Measurements from ENCODE around the gene AP5Z1. TPM values are rescaled to one million over a fixed set of nuclear protein-coding genes. Genes with fewer than 3 reads are reported as not detected.

AP5Z1 gene
- total RNA-seq (2014; rRNA removed; shearing (Covaris generic)) = 21.0 and 28.4 TPM in 2 replicates
- polyA plus RNA-seq (2015; cell fraction: cytosol; rRNA removed) = 9.3 and 9.5 TPM in 2 replicates
- polyA plus RNA-seq (2015; cell fraction: nucleus; rRNA removed) = 57.7 and 63.0 TPM in 2 replicates

GRCh38 chr7:4775250-4775847 is at the start of gene AP5Z1:
Gene AP5Z1, plus strand, starts transcription at chr7:4775623. Its CDS starts 93 bp downstream, at chr7:4775716.
- peak; percentile 92 for DNase-seq (ENCODE audit: low read depth)

DNA sequence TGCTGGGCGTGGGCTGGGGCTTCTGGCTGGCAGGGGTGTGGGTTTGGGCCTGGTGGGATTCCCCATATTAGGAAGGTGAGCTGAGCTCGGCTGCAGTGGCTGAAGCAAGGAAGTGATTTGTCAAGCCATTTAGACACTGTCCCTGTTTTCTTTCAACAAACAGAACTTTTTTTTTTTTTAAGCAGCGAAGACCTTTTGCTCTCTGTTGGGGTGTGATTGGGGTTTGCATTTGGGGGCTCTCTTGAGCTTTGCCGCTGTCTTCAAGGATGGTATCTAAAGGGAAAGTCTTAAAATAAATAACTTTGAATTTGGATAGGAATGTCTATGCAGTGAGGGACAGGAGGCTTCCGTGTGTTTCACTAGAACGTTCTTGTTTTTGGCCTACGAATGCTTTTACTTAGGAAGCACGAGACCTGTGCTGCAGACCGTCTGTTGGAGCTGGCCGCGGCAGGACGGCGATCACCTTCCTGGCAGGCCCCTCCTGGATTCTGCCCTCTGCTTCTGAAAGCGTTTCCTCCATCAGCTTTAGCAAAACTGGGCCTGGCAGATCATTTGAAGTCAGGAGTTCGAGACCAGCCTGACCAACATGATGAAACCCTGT is 49.5 kb upstream of the AP5Z1 start:
- no peak for DNase-seq (ENCODE audit: low read depth)

- DNase-seq (ENCODE audit: low read depth) = no peak
Observed at GRCh38 chr7:4726566-4726965, 48.9 kb upstream of the AP5Z1 start.

GRCh38 chr7:4727914-4728705 is 47.3 kb upstream of the AP5Z1 start:
- DNase-seq (ENCODE audit: low read depth) = no peak

DNA sequence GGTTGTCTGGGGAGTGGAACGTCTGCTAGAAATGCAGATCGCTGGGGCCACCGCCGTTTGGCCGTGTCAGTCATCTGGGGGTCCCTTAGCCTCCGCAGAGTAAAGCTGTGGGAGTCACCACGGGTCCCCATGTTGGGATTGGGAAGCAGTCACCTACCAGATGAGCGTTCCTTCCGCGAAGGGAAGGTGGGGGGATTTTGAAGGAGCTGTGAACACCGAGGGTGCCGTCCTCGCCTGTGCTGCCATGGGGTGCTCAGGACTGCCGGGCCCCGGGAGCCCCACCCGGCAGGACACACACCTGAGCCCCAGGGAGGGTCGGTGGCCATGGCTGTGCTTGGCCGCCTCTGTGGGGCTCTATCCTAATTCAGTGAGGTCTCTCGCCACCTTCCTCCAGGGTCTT is 46.2 kb upstream of the AP5Z1 start:
- no peak for DNase-seq (ENCODE audit: low read depth)

- DNase-seq (ENCODE audit: low read depth) = no peak
Observed at GRCh38 chr7:4730276-4730675, 45.1 kb upstream of the AP5Z1 start.

DNA sequence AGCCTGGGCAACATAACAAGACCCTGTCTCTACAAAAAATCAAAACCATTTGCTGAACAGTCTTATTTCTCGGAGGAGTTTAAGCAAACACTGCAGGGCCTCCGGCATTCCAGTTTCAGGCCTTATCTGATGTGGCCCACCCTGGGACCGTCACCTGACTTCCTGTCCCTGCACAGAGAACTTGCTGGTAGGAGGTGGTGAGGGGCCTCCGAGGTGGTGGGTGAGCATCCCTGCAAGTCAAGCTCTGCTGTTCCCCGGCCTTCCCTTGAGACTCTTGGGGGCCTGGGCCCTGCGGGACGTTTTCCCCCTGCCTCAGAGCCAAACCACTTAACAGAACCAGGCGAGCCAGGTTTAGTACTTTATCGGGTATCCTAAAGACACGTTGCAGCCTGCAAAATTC is 44.5 kb upstream of the AP5Z1 start:
- no peak for DNase-seq (ENCODE audit: low read depth)

GRCh38 chr7:4731803-4732202 is 43.6 kb upstream of the AP5Z1 start:
- DNase-seq (ENCODE audit: low read depth) = no peak

DNA sequence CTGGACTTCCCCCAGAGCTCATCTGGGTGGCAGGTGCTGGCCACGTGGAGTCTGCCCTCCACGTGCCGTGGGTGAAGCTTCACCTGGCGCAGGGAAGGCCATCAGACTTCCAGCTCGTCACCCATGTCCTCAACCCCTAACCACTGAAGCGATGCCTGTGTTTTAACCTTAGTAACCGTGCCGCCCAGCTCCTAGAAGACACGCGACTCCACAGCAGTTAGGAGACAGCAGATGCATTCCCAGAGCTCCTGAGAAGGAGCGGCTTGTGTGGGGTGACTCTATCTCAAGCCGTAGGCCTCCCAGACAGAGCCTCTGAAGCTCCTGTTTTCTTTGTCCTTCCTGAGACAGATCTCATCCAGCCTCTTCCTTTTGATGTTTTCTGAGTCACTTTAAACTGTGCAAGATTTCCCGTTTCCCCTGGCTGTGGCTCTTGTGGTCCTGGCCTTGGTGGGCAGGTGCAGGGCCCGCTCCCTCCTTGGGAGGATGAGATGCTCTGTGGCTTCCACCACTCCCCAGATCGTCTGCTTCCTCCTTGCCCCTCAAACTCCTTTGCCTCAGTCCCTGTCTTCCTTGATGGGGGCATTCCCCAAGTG is 41.4 kb upstream of the AP5Z1 start:
- DNase-seq (ENCODE audit: low read depth) = no peak

DNA sequence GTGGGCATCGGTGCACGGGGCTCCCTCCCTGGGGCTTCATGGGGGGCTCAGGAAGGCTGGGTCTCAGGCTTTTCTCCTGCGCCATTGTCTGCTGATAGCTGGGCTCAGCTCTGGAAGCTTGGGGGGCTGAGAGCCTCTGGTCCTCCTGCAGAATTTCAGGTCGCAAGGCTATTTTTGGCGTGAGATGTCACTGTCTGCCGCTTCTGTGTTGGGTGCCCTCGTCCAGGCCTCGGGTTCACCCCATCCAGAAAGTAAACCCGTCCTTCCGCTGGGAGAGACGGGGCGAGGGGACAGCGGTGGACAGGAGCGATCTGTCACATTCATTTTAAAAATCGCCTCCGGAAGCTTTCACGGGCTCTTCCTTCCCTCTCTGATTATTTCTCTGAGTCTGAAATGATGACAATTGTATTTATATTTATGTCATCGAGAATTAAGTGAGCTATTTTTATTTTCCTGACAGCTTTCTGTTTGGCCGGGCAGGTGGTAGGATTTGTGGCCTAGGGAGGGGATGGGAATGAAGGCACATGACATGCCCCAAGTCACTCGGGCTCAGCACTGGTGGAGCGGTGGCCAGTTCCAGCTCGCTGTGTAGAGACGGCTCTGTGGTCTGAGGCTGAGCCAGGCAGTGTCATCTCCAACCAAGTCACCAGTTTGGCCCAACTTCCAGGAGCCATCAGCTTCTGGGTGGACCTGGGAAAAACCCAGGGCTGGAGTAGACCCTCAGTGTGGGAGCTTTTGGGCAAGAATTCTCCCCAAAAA is 40.7 kb upstream of the AP5Z1 start:
- DNase-seq (ENCODE audit: low read depth) = no peak

GRCh38 chr7:4737300-4737699 is 38.1 kb upstream of the AP5Z1 start:
- DNase-seq (ENCODE audit: low read depth) = no peak

- DNase-seq (ENCODE audit: low read depth) = peak; percentile 94
Observed at GRCh38 chr7:4738711-4739527, 36.5 kb upstream of the AP5Z1 start.

DNA sequence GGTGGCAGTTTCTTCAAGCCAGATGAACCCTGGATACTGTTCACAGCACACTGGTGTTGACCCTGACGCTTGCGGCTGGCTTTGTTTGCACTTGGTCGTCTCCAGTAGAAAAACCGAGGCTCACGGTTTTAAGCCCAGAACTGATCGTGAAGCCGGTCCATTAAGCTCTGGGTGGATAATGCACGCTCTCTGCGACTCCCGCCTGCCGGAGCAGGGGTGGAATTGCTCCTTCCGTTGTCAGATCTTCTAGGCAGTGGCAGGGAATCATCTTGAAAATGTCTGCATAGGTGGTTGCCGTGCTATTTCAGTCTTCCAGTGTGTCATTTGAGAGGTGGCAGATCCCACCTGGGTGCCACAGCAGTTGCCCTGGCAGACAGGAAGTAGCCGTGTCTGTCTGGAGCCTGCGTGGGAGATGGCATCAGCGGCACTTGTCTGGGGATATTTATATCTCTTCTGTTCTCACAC is 35.9 kb upstream of the AP5Z1 start:
- DNase-seq (ENCODE audit: low read depth) = no peak

GRCh38 chr7:4740796-4741195 is 34.6 kb upstream of the AP5Z1 start:
- DNase-seq (ENCODE audit: low read depth) = no peak

- no peak for DNase-seq (ENCODE audit: low read depth)
Observed at GRCh38 chr7:4742051-4742573, 33.3 kb upstream of the AP5Z1 start.

GRCh38 chr7:4742852-4743251 is 32.6 kb upstream of the AP5Z1 start:
- no peak for DNase-seq (ENCODE audit: low read depth)

DNA sequence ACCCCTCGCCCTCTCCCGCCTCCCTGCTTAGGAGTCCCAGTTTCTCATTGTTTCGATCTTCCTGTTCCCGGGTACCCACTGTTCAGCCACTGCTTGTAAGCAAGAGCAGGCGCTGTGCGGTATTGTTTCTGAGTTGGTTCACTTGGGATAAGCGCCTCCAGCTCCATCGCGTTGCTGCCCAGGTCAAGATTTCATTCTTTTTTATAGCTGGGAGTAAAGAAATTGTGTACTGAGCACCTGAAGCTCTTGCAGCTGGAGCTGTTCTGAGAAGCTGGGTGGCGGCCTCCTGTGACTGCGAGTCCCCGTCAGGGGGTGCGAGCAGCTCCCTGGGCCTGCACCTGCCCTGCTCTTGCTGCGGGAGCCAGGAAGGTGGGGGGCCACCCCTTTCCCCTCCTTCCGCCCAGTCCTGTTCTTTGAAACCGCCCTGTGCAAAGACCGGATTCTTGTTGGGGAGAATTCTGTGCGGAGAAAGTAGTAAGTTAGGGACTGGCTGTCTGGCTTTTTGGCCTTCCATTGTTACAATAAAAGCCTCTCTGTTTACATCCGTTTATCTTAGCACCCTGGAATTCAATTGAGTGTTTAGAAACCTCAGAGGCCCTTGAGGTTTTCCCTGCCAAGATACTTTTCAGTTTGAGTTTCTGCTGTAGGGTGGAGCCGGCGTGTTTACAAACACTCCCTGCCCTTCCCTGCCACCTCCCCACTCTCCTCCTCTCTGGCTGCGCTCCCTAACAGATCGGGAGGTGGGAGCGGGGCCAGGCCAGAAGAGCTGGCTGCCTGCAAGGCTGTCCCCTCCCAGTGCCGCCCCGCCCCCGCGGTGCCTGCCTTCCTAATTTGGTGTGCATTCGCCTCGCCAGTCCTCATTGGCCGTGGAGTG is 30.8 kb upstream of the AP5Z1 start:
- peak; percentile 99 for DNase-seq (ENCODE audit: low read depth)

GRCh38 chr7:4745265-4745919 is 30.0 kb upstream of the AP5Z1 start:
- DNase-seq (ENCODE audit: low read depth) = no peak

Measured in HT1080 (cell line).